Ishikawa (cell line): ENCODE data around the gene SRBD1.

Experiments
- CEBPB ChIP-seq: IDR thresholded peaks from 2 replicates; pipeline ENCODE4 v1.6.1; 2012
- CREB1 ChIP-seq: IDR thresholded peaks from 2 replicates; pipeline ENCODE4 v1.6.1; 2012; ENCODE audit warnings: low read depth
- EGR1 ChIP-seq: IDR thresholded peaks from 2 replicates; pipeline ENCODE4 v1.6.1; 2012
- EP300 ChIP-seq: IDR thresholded peaks from 2 replicates; pipeline ENCODE4 v1.6.1; 2012; ENCODE audit warnings: borderline replicate concordance
- FOXM1 ChIP-seq: IDR thresholded peaks from 2 replicates; pipeline ENCODE4 v1.6.1; 2012; ENCODE audit warnings: low read depth, borderline replicate concordance
- MAX ChIP-seq: IDR thresholded peaks from 2 replicates; pipeline ENCODE4 v1.6.1; 2012
- NFIC ChIP-seq: IDR thresholded peaks from 2 replicates; pipeline ENCODE4 v1.6.1; 2012
- RAD21 ChIP-seq: IDR thresholded peaks from 2 replicates; pipeline ENCODE4 v1.6.1; 2012; ENCODE audit warnings: low read depth
- REST ChIP-seq: IDR thresholded peaks from 2 replicates; pipeline ENCODE4 v1.6.1; 2012; ENCODE audit warnings: low read depth, mild to moderate bottlenecking
- TAF1 ChIP-seq: IDR thresholded peaks from 2 replicates; pipeline ENCODE4 v1.6.1; 2012; ENCODE audit warnings: low read depth, mild to moderate bottlenecking
- TCF12 ChIP-seq: IDR thresholded peaks from 2 replicates; pipeline ENCODE4 v1.6.1; 2012; ENCODE audit warnings: low read depth
- TEAD4 ChIP-seq: IDR thresholded peaks from 2 replicates; pipeline ENCODE4 v1.6.1; 2012
- YY1 ChIP-seq: IDR thresholded peaks from 2 replicates; pipeline ENCODE4 v1.6.1; 2012; ENCODE audit warnings: low read depth
- ZBTB7A ChIP-seq: IDR thresholded peaks from 2 replicates; pipeline ENCODE4 v1.6.1; 2012; ENCODE audit warnings: low read depth
- TF ChIP-seq, protein P1 (sequence below): IDR thresholded peaks from 2 replicates; pipeline ENCODE4 v1.6.1; 2012

The SRBD1 gene

GRCh38 chr2:45634223-45634622, 23.2 kb upstream of the SRBD1 start:
- no peak for TF ChIP-seq TCF12
- TF ChIP-seq TAF1: no peak
- no peak for TF ChIP-seq FOXM1
- no peak for TF ChIP-seq MAX
- no peak for TF ChIP-seq RAD21

GRCh38 chr2:45631955-45632354, 20.9 kb upstream of the SRBD1 start:
- TF ChIP-seq CEBPB (no peak), YY1 (no peak), REST (no peak), TCF12 (no peak), EP300 (no peak), ZBTB7A (no peak), MAX (no peak), TEAD4 (no peak), CREB1 (no peak), FOXM1 (no peak), NFIC (no peak), RAD21 (no peak), EGR1 (no peak), TAF1 (no peak)
- TF ChIP-seq, protein P1, sequence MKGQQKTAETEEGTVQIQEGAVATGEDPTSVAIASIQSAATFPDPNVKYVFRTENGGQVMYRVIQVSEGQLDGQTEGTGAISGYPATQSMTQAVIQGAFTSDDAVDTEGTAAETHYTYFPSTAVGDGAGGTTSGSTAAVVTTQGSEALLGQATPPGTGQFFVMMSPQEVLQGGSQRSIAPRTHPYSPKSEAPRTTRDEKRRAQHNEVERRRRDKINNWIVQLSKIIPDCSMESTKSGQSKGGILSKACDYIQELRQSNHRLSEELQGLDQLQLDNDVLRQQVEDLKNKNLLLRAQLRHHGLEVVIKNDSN: no peak

GRCh38 chr2:45631319-45631718, 20.3 kb upstream of the SRBD1 start:
- no peak for TF ChIP-seq YY1
- no peak for TF ChIP-seq REST
- TF ChIP-seq, protein P1: no peak
- TF ChIP-seq ZBTB7A: no peak
- no peak for TF ChIP-seq FOXM1
- TF ChIP-seq TAF1: no peak
- no peak for TF ChIP-seq EGR1
- TF ChIP-seq TCF12: no peak
- no peak for TF ChIP-seq NFIC
- TF ChIP-seq EP300: no peak
- no peak for TF ChIP-seq RAD21
- no peak for TF ChIP-seq CREB1
- no peak for TF ChIP-seq MAX

DNA sequence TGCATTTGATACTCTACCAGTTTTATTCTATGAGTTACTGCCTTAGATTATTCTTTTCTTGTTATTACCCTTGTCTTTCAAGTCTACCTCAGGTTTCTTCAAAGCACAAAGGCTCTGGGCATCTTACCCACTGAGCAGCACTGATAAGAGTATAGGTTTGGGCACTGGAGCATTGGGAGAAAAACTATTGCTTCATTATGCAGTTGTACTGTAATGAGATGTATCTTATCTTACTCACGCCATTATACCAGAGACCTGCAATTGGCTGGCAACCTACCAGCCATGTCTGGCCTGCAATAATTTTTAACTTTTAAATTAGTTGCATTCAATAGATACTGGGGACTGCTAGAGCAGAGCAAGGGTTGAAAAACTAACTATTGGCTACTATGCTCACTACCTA, 18.9 kb upstream of the SRBD1 start:
- no peak for TF ChIP-seq CREB1

- TF ChIP-seq EP300: no peak
- TF ChIP-seq TEAD4: no peak
- TF ChIP-seq TCF12: no peak
- TF ChIP-seq CREB1: no peak
- no peak for TF ChIP-seq REST
- TF ChIP-seq EGR1: no peak
- TF ChIP-seq, protein P1: no peak
- TF ChIP-seq FOXM1: no peak
- TF ChIP-seq YY1: no peak
- TF ChIP-seq NFIC: no peak
Observed at GRCh38 chr2:45627911-45628310, 16.8 kb upstream of the SRBD1 start.
